Fibroblast of lung (primary cell): ENCODE results near the gene GUCY1A2. TPM values are rescaled to one million over a fixed set of nuclear protein-coding genes. Genes with fewer than 3 reads are reported as not detected.
"Not testable (repeated sequence)": the region's sequence is repeated elsewhere in the genome, so short reads cannot be mapped to it uniquely, and the experiment has no call there.

Experiments used
- DNase-seq, 2 donors: peaks; one replicate each; pipeline versions ENCODE4 v3.0.0 to v3.0.0-alpha.2; 2010; ENCODE audit warnings: low read depth in 2 of 2
- H2AFZ ChIP-seq: 2 replicates; pipeline ENCODE4 v1.5.1; 2012; ENCODE audit warnings: low read length, control low read depth, inconsistent platforms
- H3K27ac ChIP-seq: 2 replicates; pipeline ENCODE4 v1.5.1; 2011; ENCODE audit warnings: low read length, control low read depth; ENCODE audit not compliant: insufficient read depth
- H3K27me3 ChIP-seq: 2 replicates; pipeline ENCODE4 v1.5.1; 2011; ENCODE audit warnings: mild to moderate bottlenecking, low read length; ENCODE audit not compliant: control insufficient read depth, insufficient read depth
- H3K36me3 ChIP-seq: 2 replicates; pipeline ENCODE4 v1.5.1; 2011; ENCODE audit warnings: low read length; ENCODE audit not compliant: control insufficient read depth, insufficient read depth
- H3K4me1 ChIP-seq: 2 replicates; pipeline ENCODE4 v1.5.1; 2011; ENCODE audit warnings: low read length; ENCODE audit not compliant: control insufficient read depth, insufficient read depth; ENCODE audit errors: extremely low read depth
- H3K4me2 ChIP-seq: 2 replicates; pipeline ENCODE4 v1.5.1; 2011; ENCODE audit warnings: low read length, control low read depth; ENCODE audit not compliant: insufficient read depth; ENCODE audit errors: extremely low read depth
- H3K4me3 ChIP-seq, 4 experiments: fragments of 200-600 bp in 1 of 4; sonication (generic) in 1 of 4; replicated peaks in 1 of 4; 2 replicates each; pipeline ENCODE4 v1.5.1; 2011 to 2016; ENCODE audit warnings: low read length in 4 of 4, low read depth in 3 of 4, mild to moderate bottlenecking in 3 of 4, control low read depth in 2 of 4, inconsistent platforms in 1 of 4, mixed read lengths in 1 of 4; ENCODE audit not compliant: insufficient read depth in 1 of 4; ENCODE audit errors: control extremely low read depth in 1 of 4
- H3K79me2 ChIP-seq: 2 replicates; pipeline ENCODE4 v1.5.1; 2012; ENCODE audit warnings: mild to moderate bottlenecking, low read length, inconsistent platforms; ENCODE audit not compliant: control insufficient read depth, insufficient read depth
- H3K9ac ChIP-seq: 2 replicates; pipeline ENCODE4 v1.5.1; 2011; ENCODE audit warnings: mild to moderate bottlenecking, low read length, control low read depth; ENCODE audit not compliant: insufficient read depth
- H3K9me3 ChIP-seq: 2 replicates; pipeline ENCODE4 v1.5.1; 2012; ENCODE audit warnings: low read depth, low read length; ENCODE audit not compliant: control insufficient read depth, insufficient read depth
- H4K20me1 ChIP-seq: 2 replicates; pipeline ENCODE4 v1.5.1; 2011; ENCODE audit warnings: low read length; ENCODE audit not compliant: control insufficient read depth, insufficient read depth; ENCODE audit errors: extremely low read depth
- CTCF ChIP-seq, 2 donors: IDR thresholded peaks in 1 of 2; conservative IDR thresholded peaks in 1 of 2; 1 replicate in 1 of 2; 2 replicates in 1 of 2; pipeline ENCODE4 v1.5.1; 2011 to 2012; ENCODE audit warnings: low read length in 2 of 2, control low read depth in 1 of 2, inconsistent platforms in 1 of 2, low read depth in 1 of 2, mild to moderate bottlenecking in 1 of 2
- EZH2 ChIP-seq: IDR thresholded peaks from 2 replicates; pipeline ENCODE4 v1.5.1; 2012; ENCODE audit warnings: low read length, control low read depth, mild to moderate bottlenecking; ENCODE audit errors: missing control alignments
- polyA plus RNA-seq, 2 donors: library from polyadenylated mRNA; depleted of rRNA in 1 of 2; stranded (reverse) in 1 of 2; unstranded in 1 of 2; fragments of >200 nt; gene quantifications; 2 replicates each; pipeline ENCODE4 v1.2.1, GENCODE V29; 2011 to 2012; ENCODE audit warnings: missing spikeins in 1 of 2
- total RNA-seq: library from RNA; depleted of rRNA; stranded (reverse); fragments of >200 nt; gene quantifications from 2 replicates; pipeline ENCODE4 v1.2.1, GENCODE V29; 2014

The GUCY1A2 gene
- total and polyA plus RNA-seq, 2 donors (not counting 1 experiment from before 2014, with no cell fraction given) = 0.50 to 1.4 TPM

GRCh38 chr11:106787454-106787853, 230.8 kb downstream of the GUCY1A2 start:
- H3K4me2 ChIP-seq = no peak overlapping the region
- no peaks in the 10 kb centered on the region for H4K20me1 ChIP-seq
- H3K4me1 ChIP-seq = no peaks in the 10 kb centered on the region
- H2AFZ ChIP-seq = no peak overlapping the region
- DNase-seq = no peak
- H3K4me3 ChIP-seq = no peak overlapping the region
- no peak overlapping the region for H3K9ac ChIP-seq
- no peaks in the 10 kb centered on the region for H3K27me3 ChIP-seq
- TF ChIP-seq EZH2 (no peak), CTCF (conservative IDR thresholded peaks at IDR 0.05 in 1 of 2, IDR thresholded peaks at IDR 0.05 in 1 of 2; ENCODE audit: low read depth in 1 of 2, low read length in 2 of 2) (no peak)
- no peaks in the 10 kb centered on the region for H3K36me3 ChIP-seq
- no peak overlapping the region for H3K27ac ChIP-seq
- H3K9me3 ChIP-seq = no peaks in the 10 kb centered on the region
- H3K79me2 ChIP-seq = no peaks in the 10 kb centered on the region

- Histone ChIP-seq H3K9me3 (no peaks in the 10 kb centered on the region), H4K20me1 (no peaks in the 10 kb centered on the region), H3K9ac (no peak overlapping the region), H3K27me3 (no peaks in the 10 kb centered on the region), H3K36me3 (no peaks in the 10 kb centered on the region), H3K79me2 (no peaks in the 10 kb centered on the region), H3K4me3 (no peak overlapping the region), H3K4me1 (no peaks in the 10 kb centered on the region), H3K27ac (no peak overlapping the region), H3K4me2 (no peak overlapping the region), H2AFZ (no peak overlapping the region)
- TF ChIP-seq EZH2 (no peak), CTCF (conservative IDR thresholded peaks at IDR 0.05 in 1 of 2, IDR thresholded peaks at IDR 0.05 in 1 of 2; ENCODE audit: low read depth in 1 of 2, low read length in 2 of 2) (no peak)
- peak; percentile 16 to 71 for DNase-seq
Observed at GRCh38 chr11:106785913-106786650, 232.2 kb downstream of the GUCY1A2 start.

GRCh38 chr11:106777302-106777701, 241.0 kb downstream of the GUCY1A2 start:
- H3K9me3 ChIP-seq, H3K27ac ChIP-seq, H3K4me1 ChIP-seq, H3K4me3 ChIP-seq, H3K9ac ChIP-seq, H4K20me1 ChIP-seq, H2AFZ ChIP-seq, H3K27me3 ChIP-seq, H3K4me2 ChIP-seq, DNase-seq, H3K36me3 ChIP-seq, H3K79me2 ChIP-seq: not testable (repeated sequence)
